LHCN-M2 (cell line): ENCODE results near the gene KCTD16. TPM values are rescaled to one million over a fixed set of nuclear protein-coding genes. Genes with fewer than 3 reads are reported as not detected.

Source experiments
- DNase-seq: peaks from one replicate; pipeline ENCODE4 v3.0.0-alpha.2; 2012; ENCODE audit warnings: low read depth
- total RNA-seq: library from RNA; depleted of rRNA; stranded (reverse); fragments of >200 nt; gene quantifications from 2 replicates; pipeline ENCODE4 v1.2.3, GENCODE V29; 2014

The KCTD16 gene
- total RNA-seq, 1 experiment from 2014 or later: 0.11 TPM

DNA sequence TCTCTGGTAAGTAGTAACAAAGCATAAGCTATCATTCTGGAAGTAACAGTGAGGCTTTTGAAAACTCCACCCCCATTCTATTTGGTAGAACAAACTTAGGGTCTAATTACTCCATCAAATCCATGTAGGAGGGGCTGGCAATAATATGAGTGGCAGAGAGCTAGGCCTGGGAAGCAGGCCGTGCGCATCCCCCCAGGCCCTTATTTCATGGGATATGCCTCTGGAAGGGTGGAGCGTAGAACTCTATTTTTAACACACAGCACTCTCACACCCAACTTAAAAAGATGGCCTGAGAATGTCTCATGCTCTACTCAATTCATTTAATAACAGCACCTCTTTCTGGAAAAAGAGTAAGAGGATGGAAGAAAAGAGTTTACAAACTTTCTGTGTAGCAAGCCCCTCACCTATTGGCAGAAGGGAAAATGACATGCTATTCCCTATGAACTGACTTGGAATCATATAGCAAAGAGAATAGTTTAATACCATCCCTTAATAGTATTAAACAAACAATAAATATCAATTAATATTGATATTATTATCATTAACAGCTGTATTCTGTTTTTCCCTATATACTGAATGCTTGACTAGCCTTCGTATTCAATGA is 233.2 kb downstream of the KCTD16 start:
- DNase-seq: no peak

DNA sequence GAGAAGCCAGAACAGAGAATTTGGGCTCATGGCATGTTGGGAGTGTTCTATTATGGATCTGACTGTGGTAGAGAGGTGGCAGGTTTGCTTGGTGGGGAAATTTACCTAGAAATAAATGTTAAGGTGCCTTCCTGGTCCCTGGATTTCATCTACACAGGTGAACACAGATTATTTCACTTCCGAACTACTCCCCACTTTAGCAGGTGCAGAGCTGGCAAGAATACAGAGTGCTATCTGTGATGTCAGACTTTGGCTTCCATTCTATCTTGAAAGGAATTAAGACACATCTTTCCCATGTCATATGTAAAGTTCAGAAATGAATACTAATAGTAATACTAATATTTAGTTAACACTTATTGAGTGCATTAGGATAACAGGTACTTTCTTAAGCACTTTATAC is 234.0 kb downstream of the KCTD16 start:
- no peak for DNase-seq

DNA sequence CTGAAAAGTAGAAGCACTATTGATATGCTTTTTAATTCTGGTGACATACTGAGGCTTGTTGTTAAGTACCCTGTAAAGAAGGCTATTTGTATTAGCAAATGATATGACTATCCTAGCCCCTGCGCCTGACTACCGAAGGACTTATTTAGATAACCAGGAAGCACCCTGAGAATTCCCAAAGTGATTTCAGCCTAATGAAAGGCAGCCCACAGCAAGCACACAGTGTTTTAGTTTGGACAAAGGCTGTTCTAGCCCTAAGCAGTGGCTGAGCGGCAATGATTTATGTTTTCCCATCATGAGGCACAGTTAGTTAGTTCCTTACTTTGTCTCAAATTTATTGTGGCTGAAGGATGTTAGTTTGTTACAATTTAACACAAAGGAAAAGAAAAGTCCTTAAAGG is 235.3 kb downstream of the KCTD16 start:
- no peak for DNase-seq

DNA sequence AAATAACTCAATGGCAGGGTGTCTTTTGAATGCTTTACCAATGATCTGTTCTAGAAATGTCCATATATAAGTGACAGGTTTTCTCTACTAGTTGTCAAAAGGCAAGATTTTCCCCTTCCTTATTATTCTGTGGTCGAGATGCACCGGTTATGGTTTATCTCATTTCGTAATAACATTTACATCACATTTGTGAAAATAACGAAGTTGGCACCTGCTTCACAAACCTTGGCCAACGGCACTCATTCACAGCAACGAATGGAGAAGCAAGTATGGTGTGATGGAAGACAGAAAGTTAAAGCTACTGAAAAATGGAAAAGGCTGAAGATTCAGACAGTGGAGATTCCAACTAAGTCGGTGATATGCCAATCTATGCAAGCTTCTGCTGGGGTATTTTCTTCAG is 235.8 kb downstream of the KCTD16 start:
- no peak for DNase-seq

DNA sequence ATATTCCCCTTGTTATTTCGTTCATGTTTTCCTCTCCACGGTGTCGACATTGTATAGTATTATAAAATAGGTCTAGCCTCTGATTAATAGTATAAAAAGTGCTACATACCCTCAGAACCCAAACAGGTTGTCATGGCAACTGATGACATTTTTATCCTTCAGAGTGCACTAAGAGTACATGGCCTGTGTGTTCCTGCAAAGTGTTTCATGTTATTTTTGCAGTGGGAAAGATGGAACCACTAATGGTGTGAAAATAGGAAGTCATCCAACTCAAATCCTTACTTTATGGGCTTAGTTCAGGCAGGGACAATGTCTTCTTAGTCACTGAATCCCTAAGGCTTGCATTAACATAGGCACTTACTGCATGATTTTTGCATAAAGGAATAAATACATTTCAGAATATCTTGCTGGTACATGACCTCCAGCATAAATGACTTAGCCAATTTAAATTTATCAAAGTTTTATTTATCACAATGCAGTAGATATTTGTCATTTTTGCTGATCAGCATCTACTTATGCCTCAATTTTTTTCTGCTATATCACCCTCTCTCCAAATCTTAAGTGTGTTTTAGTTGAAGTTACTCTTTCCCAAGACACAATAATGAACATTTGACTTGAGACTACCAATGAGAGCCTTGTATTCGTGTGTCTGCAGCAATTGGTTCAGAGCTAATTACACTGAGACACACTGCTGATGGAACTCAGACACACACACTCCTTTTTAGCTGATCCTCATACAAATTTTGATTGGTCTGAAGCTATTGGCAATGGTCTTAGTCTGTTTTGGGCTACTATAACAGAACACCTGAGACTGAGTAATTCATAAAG is 243.7 kb downstream of the KCTD16 start:
- DNase-seq: no peak

DNA sequence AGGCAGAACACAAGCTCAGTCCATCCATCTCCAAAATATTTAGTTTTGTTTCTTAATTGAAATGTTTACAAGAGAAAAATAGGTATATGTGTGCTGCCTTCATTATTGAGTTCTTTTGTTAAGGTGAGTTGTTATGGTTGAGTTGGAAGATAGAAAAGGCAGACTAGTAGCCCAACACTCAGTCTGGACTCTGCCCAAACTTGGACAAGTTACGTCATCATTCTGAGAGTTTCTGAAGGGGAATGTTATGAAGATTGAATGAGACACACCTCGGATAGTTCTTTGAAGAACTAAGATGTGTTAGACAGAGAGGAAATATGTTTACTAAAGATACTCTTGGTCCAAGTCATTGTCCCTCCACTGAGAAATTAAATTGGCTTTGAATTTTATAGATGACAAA is 245.5 kb downstream of the KCTD16 start:
- DNase-seq: no peak

DNA sequence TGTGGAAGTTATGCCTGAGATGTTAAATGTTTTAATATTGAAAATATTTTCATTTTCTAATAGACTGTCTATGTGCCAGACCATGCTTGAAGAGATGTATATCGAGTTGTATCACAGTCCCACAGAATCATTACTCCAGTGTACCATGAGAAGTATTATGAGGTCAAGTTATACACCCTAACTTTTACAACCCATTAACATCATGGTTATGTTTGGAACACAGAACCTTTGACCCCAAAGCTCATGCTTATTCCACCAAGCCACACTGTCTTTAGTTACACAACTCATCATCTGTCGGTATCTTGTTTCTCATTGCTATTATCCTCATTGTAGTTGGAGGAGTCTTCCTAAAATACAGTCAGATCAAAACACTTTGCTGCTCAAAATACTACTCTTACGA is 248.0 kb downstream of the KCTD16 start:
- no peak for DNase-seq

DNA sequence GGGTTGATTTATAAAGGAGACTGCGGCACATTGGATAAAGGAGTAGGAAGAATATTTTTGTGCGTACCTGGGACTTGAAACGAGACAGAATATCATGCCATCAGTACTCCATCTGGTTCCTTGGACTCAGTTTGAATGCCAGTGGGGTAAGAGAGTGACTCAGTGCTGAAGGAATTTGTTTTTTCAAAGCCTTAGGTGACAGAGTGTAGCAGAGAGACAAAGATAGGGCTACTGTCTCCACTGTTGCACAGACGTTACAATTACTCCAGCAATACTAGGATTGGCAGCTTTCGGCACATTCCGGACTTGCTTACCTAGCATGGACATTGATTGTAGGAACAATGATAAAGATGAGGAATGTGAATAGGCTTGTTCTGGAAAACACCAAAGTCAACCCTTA is 250.7 kb downstream of the KCTD16 start:
- DNase-seq: peak; percentile 43

DNA sequence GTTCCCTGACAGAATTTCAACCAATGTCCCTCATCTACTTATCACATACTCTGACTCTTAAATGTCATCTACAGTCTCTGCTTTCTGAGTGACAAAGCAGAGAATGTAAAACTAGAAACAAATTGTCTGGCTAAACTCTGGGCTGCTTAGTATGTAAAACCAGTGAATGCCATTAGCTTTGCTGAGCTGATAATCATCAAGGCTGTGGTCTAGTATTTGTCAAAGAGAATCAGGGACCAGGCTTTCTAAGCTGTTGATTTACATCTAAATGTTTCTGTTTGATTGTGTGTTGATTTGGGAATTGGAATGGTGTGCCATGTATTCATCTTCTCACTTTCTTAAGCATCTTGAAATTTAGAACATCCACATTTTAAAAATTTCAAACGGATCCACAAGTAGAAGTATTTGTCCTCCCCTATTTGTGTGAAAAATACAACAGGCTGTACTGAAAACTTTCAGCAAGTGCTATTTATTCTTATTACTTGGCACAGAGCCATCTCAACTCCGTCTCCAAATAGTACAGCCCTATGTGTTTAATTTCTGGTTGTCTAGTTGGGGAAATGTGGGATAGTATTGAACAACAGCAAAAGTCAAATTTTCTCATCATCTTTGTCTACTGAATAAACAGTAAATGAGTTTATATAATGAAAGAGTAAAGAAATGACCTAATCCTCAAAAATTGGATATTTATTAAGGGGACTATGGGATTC is 251.5 kb downstream of the KCTD16 start:
- DNase-seq: no peak

DNA sequence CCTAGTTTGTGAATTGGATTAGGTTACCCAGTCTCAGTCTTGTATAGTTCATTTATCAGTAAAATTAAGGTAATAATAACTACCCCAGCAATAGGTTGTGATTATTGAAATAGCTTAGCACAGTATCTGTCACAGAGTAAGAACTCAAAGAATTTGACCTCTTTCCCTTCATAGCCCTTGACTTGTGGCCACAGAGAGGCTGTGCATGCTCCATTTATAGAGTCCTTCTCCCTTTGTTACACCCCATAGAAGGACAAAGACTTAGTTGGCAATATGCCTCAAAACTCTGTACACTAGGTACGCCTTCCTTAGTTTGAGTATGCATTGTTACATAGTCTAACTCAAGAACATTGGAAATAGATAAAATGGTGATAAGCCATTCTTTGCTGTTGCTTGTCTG is 257.2 kb downstream of the KCTD16 start:
- no peak for DNase-seq

DNA sequence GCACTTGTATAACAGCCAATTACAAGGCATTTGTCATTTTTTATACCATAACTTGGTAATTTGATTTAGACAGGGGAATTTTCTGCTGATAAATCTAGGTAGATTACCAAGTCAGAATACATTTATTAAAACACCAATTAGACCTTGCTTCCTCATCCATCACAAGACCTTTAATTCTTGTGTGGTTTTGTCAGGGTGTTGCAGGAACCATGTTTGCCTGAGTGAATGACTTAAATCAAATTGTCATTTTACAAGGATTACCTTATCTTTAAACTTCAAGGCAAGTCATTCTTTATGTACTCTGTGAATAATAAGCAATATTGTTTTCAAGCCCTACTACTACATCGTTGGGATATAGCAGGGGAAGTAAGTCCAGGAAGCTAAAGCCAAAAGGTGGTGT is 257.7 kb downstream of the KCTD16 start:
- DNase-seq: no peak

DNA sequence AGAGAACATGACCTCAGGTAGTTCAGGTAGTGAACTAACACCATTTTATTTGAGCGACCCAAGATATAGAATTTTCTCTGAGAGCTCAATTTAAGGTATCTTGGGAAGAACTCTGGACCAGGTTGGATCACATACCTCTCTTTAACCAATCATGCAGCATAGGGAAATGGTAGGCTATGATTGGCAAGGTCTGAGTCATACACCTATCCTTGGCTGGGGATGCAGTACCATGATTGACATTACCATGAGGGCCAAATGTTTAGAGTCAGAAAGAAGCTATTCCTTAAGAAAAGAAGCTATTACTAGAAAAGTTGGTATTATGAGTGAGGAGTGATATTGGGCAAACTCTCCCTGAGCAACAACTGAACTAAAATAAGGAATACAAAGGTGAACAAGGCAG is 258.7 kb downstream of the KCTD16 start:
- no peak for DNase-seq

DNA sequence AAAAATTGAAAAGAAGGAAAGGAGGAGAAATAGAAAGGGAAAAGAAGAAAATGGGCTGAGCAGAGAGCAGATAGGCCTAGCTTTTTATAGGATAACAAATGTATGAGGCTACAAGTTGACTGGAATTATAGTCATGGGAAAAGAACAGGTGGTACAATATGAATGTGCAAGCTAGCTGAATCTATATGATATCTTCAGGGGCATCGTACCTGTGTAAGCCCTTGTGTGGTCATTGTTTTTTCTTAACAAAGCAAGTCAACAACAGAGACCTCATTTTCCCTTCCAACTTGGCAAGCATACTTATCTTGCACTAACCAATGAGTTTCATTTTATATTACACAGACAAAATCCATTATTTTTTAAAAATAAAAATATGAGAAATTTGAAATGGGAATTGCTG is 259.2 kb downstream of the KCTD16 start:
- no peak for DNase-seq

DNA sequence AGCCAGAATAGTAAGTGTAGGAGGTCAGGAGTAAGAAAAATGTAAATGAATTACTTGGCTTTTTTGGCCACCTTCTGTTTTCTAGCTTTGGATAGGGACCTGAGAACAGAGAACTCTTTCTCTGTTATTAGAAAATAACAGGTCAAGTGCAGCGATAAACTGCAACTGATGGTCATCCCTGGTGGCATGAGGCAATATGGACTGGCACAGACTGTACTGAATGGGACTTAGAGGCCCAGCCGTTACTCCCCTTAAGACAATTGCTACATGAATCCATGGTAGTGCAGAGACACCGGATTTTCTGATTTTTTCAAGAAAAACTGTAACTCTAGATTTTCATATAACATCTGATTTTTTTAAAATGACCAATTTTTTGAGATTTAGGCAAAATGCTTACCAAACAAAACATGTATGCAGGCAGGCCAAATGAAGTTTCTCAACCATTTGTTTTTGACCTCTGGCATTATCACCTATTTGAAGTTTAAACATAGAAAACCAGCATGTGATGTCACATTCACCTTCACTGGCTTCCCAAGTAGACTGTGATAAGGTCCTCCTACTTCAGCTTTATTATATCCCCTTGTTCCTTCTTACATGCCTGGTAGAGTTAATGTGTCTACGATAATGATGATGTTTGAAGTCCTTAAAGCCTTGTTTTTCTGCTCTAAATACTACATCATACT is 262.6 kb downstream of the KCTD16 start:
- no peak for DNase-seq

DNA sequence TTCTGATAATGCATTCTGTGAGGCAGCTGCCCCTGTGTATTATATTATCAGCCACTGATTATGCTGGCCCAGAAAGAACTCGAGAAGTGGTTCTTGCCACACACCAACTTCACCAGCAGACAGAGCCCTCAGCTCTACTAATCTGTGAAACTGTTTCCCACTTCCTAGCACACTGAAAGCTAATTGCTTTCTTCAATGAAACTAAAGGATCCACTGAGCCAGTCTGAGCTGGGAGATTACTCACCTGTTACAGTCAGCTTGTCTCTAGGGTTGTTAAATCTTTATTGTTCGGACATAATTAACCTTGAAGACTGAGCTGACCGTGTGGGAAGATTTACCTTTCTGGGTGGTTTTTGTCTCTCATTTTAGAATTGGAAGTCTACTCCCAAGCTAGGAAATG is 263.2 kb downstream of the KCTD16 start:
- no peak for DNase-seq

DNA sequence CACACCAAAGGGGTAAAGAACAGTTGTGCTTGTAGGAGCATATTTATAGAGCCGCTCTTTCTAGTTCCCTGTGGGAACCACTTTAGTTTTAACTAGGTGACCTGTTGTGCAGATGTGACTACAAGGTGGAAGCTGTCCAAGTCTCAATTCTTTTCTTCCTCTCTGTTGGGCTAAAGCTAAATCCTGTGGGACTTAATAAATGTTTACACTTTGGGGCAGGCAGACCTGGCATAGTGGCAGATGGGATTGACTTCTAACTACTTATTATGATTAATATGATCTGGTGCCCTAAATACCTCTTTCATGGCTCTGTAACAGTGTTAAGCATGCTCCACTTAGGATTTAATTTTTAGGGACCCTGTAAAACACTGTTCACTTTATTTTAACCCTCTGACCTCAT is 265.3 kb downstream of the KCTD16 start:
- no peak for DNase-seq

DNA sequence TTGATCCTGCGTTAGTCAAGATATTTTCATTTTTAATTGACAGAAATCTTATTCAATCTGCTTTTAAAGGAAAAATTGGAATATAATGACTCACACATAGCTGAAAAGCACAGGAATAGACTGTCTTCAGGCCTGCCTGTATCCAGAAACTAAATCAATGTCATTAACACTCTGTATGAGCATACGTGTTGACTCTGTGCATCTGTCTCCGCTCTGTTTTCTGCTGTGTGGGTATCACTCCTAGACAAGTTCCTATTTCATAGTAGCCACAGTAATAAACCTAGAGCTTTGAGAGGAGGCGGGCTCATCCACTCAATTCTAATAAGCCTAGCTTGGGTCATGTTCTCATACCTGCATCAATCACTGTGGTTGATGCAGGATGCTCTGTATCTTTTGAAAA is 267.6 kb downstream of the KCTD16 start:
- no peak for DNase-seq

DNA sequence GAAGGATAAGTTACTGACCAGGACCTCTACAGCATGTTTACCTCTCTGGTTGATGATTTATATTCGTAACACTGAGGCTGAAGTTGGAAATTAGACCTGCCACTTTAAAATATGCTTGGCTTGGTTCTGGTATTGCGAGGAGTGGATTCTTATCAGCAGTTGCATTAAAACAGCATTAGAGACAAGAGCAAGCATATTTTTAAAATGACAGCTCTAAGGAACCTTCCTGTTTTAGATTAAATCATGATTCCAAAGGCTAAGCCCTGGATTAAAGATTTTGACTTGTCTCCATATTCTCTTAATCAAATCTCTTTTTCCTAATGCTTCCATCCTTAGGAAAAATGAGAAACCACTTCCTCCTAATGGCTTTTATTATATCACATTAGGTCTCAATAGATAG is 277.8 kb downstream of the KCTD16 start:
- DNase-seq: no peak

DNA sequence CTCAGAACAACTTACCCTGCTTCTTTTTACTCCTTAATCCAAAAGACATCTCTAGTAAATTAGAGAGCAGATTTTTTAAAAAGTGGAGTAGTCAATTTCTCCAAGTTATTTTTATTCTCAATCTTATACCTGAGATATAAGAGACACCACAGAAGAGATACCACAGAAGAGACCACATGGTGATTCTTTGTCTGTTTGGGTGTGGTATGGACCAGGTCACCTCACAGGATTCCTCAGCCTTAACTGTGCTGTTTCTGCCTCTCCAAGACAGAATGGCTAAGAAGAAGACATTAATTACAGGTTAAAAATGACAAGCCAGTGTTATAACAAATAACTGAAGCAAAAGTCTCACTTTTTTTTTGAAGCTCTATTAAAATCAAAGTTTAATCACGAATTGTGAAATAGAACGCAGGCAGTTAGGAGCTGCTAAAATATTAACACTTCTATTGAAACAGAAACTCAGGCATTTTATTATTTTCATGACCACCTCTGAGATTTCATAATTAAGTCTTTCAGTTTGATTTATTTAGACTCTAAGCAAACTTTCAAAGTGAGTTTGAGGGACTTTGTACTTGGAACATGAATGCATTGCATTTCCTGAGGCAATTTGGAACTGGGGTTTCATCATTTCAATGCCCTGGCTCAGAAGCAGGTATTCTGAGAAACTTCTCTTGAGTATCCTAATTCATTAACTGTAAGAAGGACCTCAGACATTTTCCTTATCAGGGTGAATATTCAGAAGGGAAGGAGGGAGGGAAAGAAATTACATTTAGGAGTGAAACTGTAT is 280.7 kb downstream of the KCTD16 start:
- peak; percentile 7 for DNase-seq

DNA sequence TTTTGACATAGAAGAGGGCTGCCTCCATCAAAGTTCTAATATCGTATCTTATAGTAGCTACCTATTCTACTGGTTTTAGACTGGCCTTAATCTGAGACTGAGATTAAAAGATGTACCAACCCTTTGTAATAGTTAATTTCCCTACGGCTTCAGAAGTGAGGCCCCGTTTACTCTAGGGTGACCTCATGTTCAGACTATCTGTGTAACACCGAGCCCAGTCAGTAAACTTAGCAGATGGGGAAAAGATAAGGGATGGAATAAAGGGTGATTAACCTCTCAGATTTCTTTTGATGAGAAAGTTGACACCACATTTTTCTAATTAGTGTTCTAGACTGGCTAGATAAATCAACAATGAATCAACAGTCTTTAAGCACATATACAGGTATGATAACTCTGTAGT is 283.1 kb downstream of the KCTD16 start:
- DNase-seq: no peak

DNA sequence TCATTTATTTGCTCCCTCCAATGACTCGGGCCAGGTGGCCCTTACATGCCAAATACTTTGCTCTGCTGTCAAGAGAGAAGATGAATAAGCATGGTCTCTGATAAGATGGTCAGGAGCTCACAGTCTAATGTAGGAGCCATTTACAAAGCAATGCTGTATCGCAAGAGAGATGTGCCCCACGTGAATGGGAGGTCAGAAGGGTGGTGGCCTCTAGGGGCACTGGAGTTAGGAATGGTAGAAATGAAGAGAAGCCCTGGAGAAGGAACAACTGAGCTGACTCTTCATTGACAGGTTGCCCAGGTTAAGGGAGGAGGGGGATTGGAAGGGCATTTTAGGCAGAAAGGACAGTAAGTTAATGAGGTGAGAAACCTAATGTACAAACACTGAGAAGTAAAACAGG is 286.5 kb downstream of the KCTD16 start:
- no peak for DNase-seq
